ENCODE data around the gene PRSS33.

Gene PRSS33

GRCh38 chr16:2774161-2774891 lies 13.0 kb downstream of the PRSS33 start:
- H3K4me3 ChIP-seq (ENCODE audit: low read length, poor library complexity, severe bottlenecking), result no peak overlapping the region
- no peaks in the 10 kb centered on the region for H3K9me2 ChIP-seq (replicated peaks; ENCODE audit: low read depth, low read length)
- H3K4me1 ChIP-seq (ENCODE audit: insufficient read depth, low read length, poor library complexity, severe bottlenecking), result peaks cover 10% of the 10 kb centered on the region
- peaks cover 28% of the 10 kb centered on the region for H3K79me2 ChIP-seq (ENCODE audit: insufficient read depth, low read length)
- TF ChIP-seq, protein P1, sequence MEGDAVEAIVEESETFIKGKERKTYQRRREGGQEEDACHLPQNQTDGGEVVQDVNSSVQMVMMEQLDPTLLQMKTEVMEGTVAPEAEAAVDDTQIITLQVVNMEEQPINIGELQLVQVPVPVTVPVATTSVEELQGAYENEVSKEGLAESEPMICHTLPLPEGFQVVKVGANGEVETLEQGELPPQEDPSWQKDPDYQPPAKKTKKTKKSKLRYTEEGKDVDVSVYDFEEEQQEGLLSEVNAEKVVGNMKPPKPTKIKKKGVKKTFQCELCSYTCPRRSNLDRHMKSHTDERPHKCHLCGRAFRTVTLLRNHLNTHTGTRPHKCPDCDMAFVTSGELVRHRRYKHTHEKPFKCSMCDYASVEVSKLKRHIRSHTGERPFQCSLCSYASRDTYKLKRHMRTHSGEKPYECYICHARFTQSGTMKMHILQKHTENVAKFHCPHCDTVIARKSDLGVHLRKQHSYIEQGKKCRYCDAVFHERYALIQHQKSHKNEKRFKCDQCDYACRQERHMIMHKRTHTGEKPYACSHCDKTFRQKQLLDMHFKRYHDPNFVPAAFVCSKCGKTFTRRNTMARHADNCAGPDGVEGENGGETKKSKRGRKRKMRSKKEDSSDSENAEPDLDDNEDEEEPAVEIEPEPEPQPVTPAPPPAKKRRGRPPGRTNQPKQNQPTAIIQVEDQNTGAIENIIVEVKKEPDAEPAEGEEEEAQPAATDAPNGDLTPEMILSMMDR (conservative IDR thresholded peaks at IDR 0.05; ENCODE audit: low read length), result no peak
- TF ChIP-seq EZH2phosphoT487 (IDR thresholded peaks at IDR 0.05; ENCODE audit: borderline replicate concordance), result no peak
- peaks cover 3% of the 10 kb centered on the region for H4K20me1 ChIP-seq (ENCODE audit: insufficient read depth, low read length, poor library complexity, severe bottlenecking)
- peaks cover 26% of the 10 kb centered on the region; the same call in 1 of the 2 replicates for H3K36me3 ChIP-seq (ENCODE audit: insufficient read depth, low read length)
- no peak overlapping the region for H2AFZ ChIP-seq (ENCODE audit: low read length)
- H3F3A ChIP-seq (ENCODE audit: low read depth), result no peaks in the 10 kb centered on the region
- H3K27me3 ChIP-seq (ENCODE audit: insufficient read depth, low read length, poor library complexity, severe bottlenecking), result no peaks in the 10 kb centered on the region
- no peaks in the 10 kb centered on the region for H3K9me3 ChIP-seq (ENCODE audit: insufficient read depth, low read depth, low read length)
- no peak overlapping the region for H3K9ac ChIP-seq (ENCODE audit: low read depth, low read length, poor library complexity, severe bottlenecking)
- no peak overlapping the region for H3K4me2 ChIP-seq (ENCODE audit: low read depth, low read length, poor library complexity, severe bottlenecking)

- no peak overlapping the region for H3K4me2 ChIP-seq (ENCODE audit: low read depth, low read length, poor library complexity, severe bottlenecking)
- TF ChIP-seq, protein P1 (conservative IDR thresholded peaks at IDR 0.05; ENCODE audit: low read length), result no peak
- TF ChIP-seq EZH2phosphoT487 (IDR thresholded peaks at IDR 0.05; ENCODE audit: borderline replicate concordance), result no peak
- H3K79me2 ChIP-seq (ENCODE audit: insufficient read depth, low read length), result peaks cover 23% of the 10 kb centered on the region
- peaks cover 9% of the 10 kb centered on the region for H3K4me1 ChIP-seq (ENCODE audit: insufficient read depth, low read length, poor library complexity, severe bottlenecking)
- no peaks in the 10 kb centered on the region for H3K9me3 ChIP-seq (ENCODE audit: insufficient read depth, low read depth, low read length)
- H3K27me3 ChIP-seq (ENCODE audit: insufficient read depth, low read length, poor library complexity, severe bottlenecking), result no peaks in the 10 kb centered on the region
- no peak overlapping the region for H3K4me3 ChIP-seq (ENCODE audit: low read length, poor library complexity, severe bottlenecking)
- peaks cover 8% of the 10 kb centered on the region for H4K20me1 ChIP-seq (ENCODE audit: insufficient read depth, low read length, poor library complexity, severe bottlenecking)
- H3K9me2 ChIP-seq (replicated peaks; ENCODE audit: low read depth, low read length), result no peaks in the 10 kb centered on the region
- H3K9ac ChIP-seq (ENCODE audit: low read depth, low read length, poor library complexity, severe bottlenecking), result no peak overlapping the region
- H3F3A ChIP-seq (ENCODE audit: low read depth), result no peaks in the 10 kb centered on the region
- H2AFZ ChIP-seq (ENCODE audit: low read length), result no peak overlapping the region
- peaks cover 31% of the 10 kb centered on the region; the same call in 1 of the 2 replicates for H3K36me3 ChIP-seq (ENCODE audit: insufficient read depth, low read length)
Measured at GRCh38 chr16:2773188-2773968, 14.0 kb downstream of the PRSS33 start.

- H3K9me2 ChIP-seq (replicated peaks; ENCODE audit: low read depth, low read length), result no peaks in the 10 kb centered on the region
- H3K36me3 ChIP-seq (ENCODE audit: insufficient read depth, low read length), result peaks cover 47% of the 10 kb centered on the region; the same call in 1 of the 2 replicates
- H3K79me2 ChIP-seq (ENCODE audit: insufficient read depth, low read length), result peaks cover 23% of the 10 kb centered on the region
- no peak overlapping the region for H3K9ac ChIP-seq (ENCODE audit: low read depth, low read length, poor library complexity, severe bottlenecking)
- peaks cover 6% of the 10 kb centered on the region for H3K4me1 ChIP-seq (ENCODE audit: insufficient read depth, low read length, poor library complexity, severe bottlenecking)
- H3K27me3 ChIP-seq (ENCODE audit: insufficient read depth, low read length, poor library complexity, severe bottlenecking), result no peaks in the 10 kb centered on the region
- H3K4me3 ChIP-seq (ENCODE audit: low read length, poor library complexity, severe bottlenecking), result no peak overlapping the region
- H4K20me1 ChIP-seq (ENCODE audit: insufficient read depth, low read length, poor library complexity, severe bottlenecking), result peaks cover 9% of the 10 kb centered on the region
- no peak overlapping the region for H3K4me2 ChIP-seq (ENCODE audit: low read depth, low read length, poor library complexity, severe bottlenecking)
- no peaks in the 10 kb centered on the region for H3K9me3 ChIP-seq (ENCODE audit: insufficient read depth, low read depth, low read length)
- H3F3A ChIP-seq (ENCODE audit: low read depth), result no peaks in the 10 kb centered on the region
- no peak for TF ChIP-seq EZH2phosphoT487 (IDR thresholded peaks at IDR 0.05; ENCODE audit: borderline replicate concordance)
- TF ChIP-seq, protein P1 (conservative IDR thresholded peaks at IDR 0.05; ENCODE audit: low read length), result no peak
- no peak overlapping the region for H2AFZ ChIP-seq (ENCODE audit: low read length)
Measured at GRCh38 chr16:2771496-2772402, 15.6 kb downstream of the PRSS33 start.

All from Loucy (cell line).